Neural progenitor cell (in vitro differentiated cells): ENCODE results near the gene SMC4. TPM values are rescaled to one million over a fixed set of nuclear protein-coding genes. Genes with fewer than 3 reads are reported as not detected.

ENCODE experiments used
- DNase-seq: peaks from one replicate; pipeline ENCODE4 v3.0.0-alpha.2; 2016; ENCODE audit warnings: low spot score
- H2AFZ ChIP-seq: fragments of 200-600 bp; sonication (generic); replicated peaks from 2 replicates; pipeline ENCODE4 v1.6.1; 2016; ENCODE audit warnings: antibody characterized with exemption
- H3F3A ChIP-seq: fragments of 200-600 bp; sonication (generic); 2 replicates; pipeline ENCODE4 v1.6.1; 2016; ENCODE audit warnings: antibody characterized with exemption, low read depth
- H3K27ac ChIP-seq: fragments of 200-600 bp; sonication (generic); 2 replicates; pipeline ENCODE4 v1.5.1; 2016; ENCODE audit warnings: mild to moderate bottlenecking
- H3K27me3 ChIP-seq: fragments of 200-600 bp; sonication (generic); 2 replicates; pipeline ENCODE4 v1.6.1; 2016; ENCODE audit warnings: mild to moderate bottlenecking, moderate library complexity
- H3K36me3 ChIP-seq: fragments of 200-600 bp; sonication (generic); 2 replicates; pipeline ENCODE4 v1.5.1; 2016
- H3K4me1 ChIP-seq: fragments of 200-600 bp; sonication (generic); 2 replicates; pipeline ENCODE4 v1.6.1; 2016; ENCODE audit warnings: mixed run types
- H3K4me2 ChIP-seq: fragments of 200-600 bp; sonication (generic); 2 replicates; pipeline ENCODE4 v1.6.1; 2016
- H3K4me3 ChIP-seq: fragments of 200-600 bp; sonication (generic); 2 replicates; pipeline ENCODE4 v1.5.1; 2016
- H3K79me2 ChIP-seq: fragments of 200-600 bp; sonication (generic); 2 replicates; pipeline ENCODE4 v1.6.1; 2016; ENCODE audit warnings: low read depth
- H3K9ac ChIP-seq: fragments of 200-600 bp; sonication (generic); 2 replicates; pipeline ENCODE4 v1.6.1; 2016
- H3K9me3 ChIP-seq: fragments of 200-600 bp; sonication (generic); 2 replicates; pipeline ENCODE4 v1.5.1; 2016; ENCODE audit warnings: low read depth
- H4K20me1 ChIP-seq: fragments of 200-600 bp; sonication (generic); 2 replicates; pipeline ENCODE4 v1.6.1; 2016; ENCODE audit warnings: low read depth
- H3K27ac Mint-ChIP-seq: 3 replicates; pipeline ENCODE4 v1.8.0; 2021; ENCODE audit warnings: mixed read lengths
- H3K27me3 Mint-ChIP-seq: 2 replicates; pipeline ENCODE4 v1.8.0; 2022; ENCODE audit warnings: low read depth, mild to moderate bottlenecking, inconsistent platforms, moderate library complexity, mixed read lengths; ENCODE audit not compliant: insufficient read depth
- H3K36me3 Mint-ChIP-seq: 3 replicates; pipeline ENCODE4 v1.8.0; 2021; ENCODE audit warnings: mixed read lengths
- H3K4me1 Mint-ChIP-seq: 3 replicates; pipeline ENCODE4 v1.8.0; 2021; ENCODE audit warnings: mixed read lengths
- H3K4me3 Mint-ChIP-seq: 3 replicates; pipeline ENCODE4 v1.8.0; 2021; ENCODE audit warnings: mild to moderate bottlenecking, moderate library complexity, mixed read lengths
- H3K9me3 Mint-ChIP-seq: 3 replicates; pipeline ENCODE4 v1.8.0; 2020; ENCODE audit warnings: mixed read lengths
- CTCF ChIP-seq: fragments of 200-600 bp; sonication (generic); IDR thresholded peaks from 2 replicates; pipeline ENCODE4 v1.5.1; 2017; ENCODE audit warnings: antibody characterized with exemption, mild to moderate bottlenecking
- EZH2 ChIP-seq: fragments of 200-600 bp; sonication (generic); IDR thresholded peaks from 2 replicates; pipeline ENCODE4 v1.6.1; 2017; ENCODE audit warnings: antibody characterized with exemption, mild to moderate bottlenecking, moderate library complexity
- EZH2phosphoT487 ChIP-seq: fragments of 200-600 bp; sonication (generic); IDR thresholded peaks from 2 replicates; pipeline ENCODE4 v1.6.1; 2017; ENCODE audit warnings: antibody characterized with exemption
- total RNA-seq: library from RNA; depleted of rRNA; stranded (reverse); fragments of >200 nt; gene quantifications from 2 replicates; pipeline ENCODE4 v1.2.3, GENCODE V29; 2015; ENCODE audit warnings: low replicate concordance

SMC4 gene
- total RNA-seq, 1 donor from 2014 or later, result 382 TPM

DNA sequence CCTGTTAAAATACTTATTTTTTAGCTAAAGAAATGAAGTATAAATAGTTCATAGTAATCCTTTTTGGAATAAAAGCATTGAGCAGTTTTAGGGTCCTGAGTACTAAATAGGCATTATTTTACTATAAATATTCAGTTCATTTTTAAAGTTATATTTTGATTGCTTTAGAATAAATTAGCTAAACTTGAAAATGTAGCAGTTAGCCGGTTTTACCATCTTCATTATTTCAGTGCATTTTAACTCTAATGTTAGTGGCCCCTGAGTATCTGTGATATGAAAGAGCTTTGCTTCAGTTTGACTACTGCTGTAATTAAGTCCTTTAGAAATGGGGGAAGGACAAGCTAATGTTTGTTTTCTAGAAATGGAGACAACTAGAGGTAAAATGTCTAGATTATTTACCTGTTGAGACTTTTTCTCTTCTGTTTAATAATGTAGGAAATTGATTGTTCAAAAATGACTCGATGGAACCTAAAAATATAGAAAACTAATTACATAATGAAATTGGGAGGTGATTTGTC, 3.6 kb downstream of the SMC4 start:
- Histone ChIP-seq H3K79me2 (peaks cover 96% of the 10 kb centered on the region), H2AFZ (no peak overlapping the region), H3K4me1 (peaks cover 28% of the 10 kb centered on the region), H4K20me1 (peaks cover 64% of the 10 kb centered on the region), H3K36me3 (peaks cover 32% of the 10 kb centered on the region), H3F3A (peaks cover 9% of the 10 kb centered on the region), H3K4me2 (peak overlapping the region; percentile 95), H3K27me3 (no peaks in the 10 kb centered on the region), H3K9me3 (no peaks in the 10 kb centered on the region), H3K4me3 (peak overlapping the region; percentile 95), H3K9ac (peak overlapping the region; percentile 89), H3K27ac (no peak overlapping the region)
- H3K27me3 Mint-ChIP-seq, result peaks cover 6% of the 10 kb centered on the region
- peaks cover 40% of the 10 kb centered on the region for H3K4me1 Mint-ChIP-seq
- TF ChIP-seq CTCF, result no peak
- no peak for TF ChIP-seq EZH2phosphoT487
- no peak for TF ChIP-seq EZH2
- peak overlapping the region; percentile 12 for H3K27ac Mint-ChIP-seq
- H3K4me3 Mint-ChIP-seq, result peak overlapping the region; percentile 96
- H3K36me3 Mint-ChIP-seq, result peaks cover 22% of the 10 kb centered on the region
- DNase-seq, result no peak
- no peaks in the 10 kb centered on the region for H3K9me3 Mint-ChIP-seq

GRCh38 chr3:160403796-160404470, 4.5 kb downstream of the SMC4 start:
- H3K27me3 Mint-ChIP-seq, result peaks cover 6% of the 10 kb centered on the region

GRCh38 chr3:160409812-160410610, 10.6 kb downstream of the SMC4 start:
- no peak overlapping the region for H3K4me2 ChIP-seq
- peaks cover 35% of the 10 kb centered on the region for H4K20me1 ChIP-seq
- Mint-ChIP-seq H3K9me3 (no peaks in the 10 kb centered on the region), H3K4me1 (no peaks in the 10 kb centered on the region), H3K27ac (no peak overlapping the region), H3K4me3 (no peak overlapping the region), H3K27me3 (no peaks in the 10 kb centered on the region), H3K36me3 (peaks cover 29% of the 10 kb centered on the region)
- no peak overlapping the region for H3K4me3 ChIP-seq
- H3K36me3 ChIP-seq, result peaks cover 47% of the 10 kb centered on the region
- H3K27ac ChIP-seq, result no peak overlapping the region
- no peak overlapping the region for H3K9ac ChIP-seq
- H3K27me3 ChIP-seq, result no peaks in the 10 kb centered on the region
- DNase-seq, result no peak
- TF ChIP-seq EZH2phosphoT487 (no peak), EZH2 (no peak)
- peaks cover 91% of the 10 kb centered on the region for H3K79me2 ChIP-seq
- H2AFZ ChIP-seq, result no peak overlapping the region
- no peaks in the 10 kb centered on the region for H3K4me1 ChIP-seq
- H3K9me3 ChIP-seq, result no peaks in the 10 kb centered on the region
- H3F3A ChIP-seq, result peaks cover 36% of the 10 kb centered on the region

More at GRCh38 chr3:160403796-160404470, 4.5 kb downstream of the SMC4 start:
- Histone ChIP-seq H3K27me3 (no peaks in the 10 kb centered on the region), H3K79me2 (peaks cover 95% of the 10 kb centered on the region), H3K4me1 (peaks cover 24% of the 10 kb centered on the region), H3K4me3 (peak overlapping the region; percentile 95), H3K4me2 (peak overlapping the region; percentile 95), H2AFZ (no peak overlapping the region), H4K20me1 (peaks cover 70% of the 10 kb centered on the region), H3K27ac (no peak overlapping the region), H3K36me3 (peaks cover 38% of the 10 kb centered on the region), H3K9me3 (no peaks in the 10 kb centered on the region), H3K9ac (peak overlapping the region; percentile 36), H3F3A (peaks cover 17% of the 10 kb centered on the region)
- no peak for DNase-seq
- TF ChIP-seq CTCF, result no peak
- TF ChIP-seq EZH2, result no peak
- TF ChIP-seq EZH2phosphoT487, result no peak
- H3K36me3 Mint-ChIP-seq, result peaks cover 27% of the 10 kb centered on the region
- H3K9me3 Mint-ChIP-seq, result no peaks in the 10 kb centered on the region
- peak overlapping the region; percentile 61 for H3K27ac Mint-ChIP-seq
- H3K4me3 Mint-ChIP-seq, result peak overlapping the region; percentile 60
- peaks cover 34% of the 10 kb centered on the region for H3K4me1 Mint-ChIP-seq
